HG03103 (cell line): ENCODE data around the gene SEPTIN6.
"Not testable (repeated sequence)": the region's sequence is repeated elsewhere in the genome, so short reads cannot be mapped to it uniquely, and the experiment has no call there.

Experiments used
- ATAC-seq: cut with Tn5 transposase; IDR thresholded peaks from one replicate; pipeline ENCODE4 v1.9.1; 2021; ENCODE audit warnings: low read depth; ENCODE audit not compliant: unreplicated experiment

The SEPTIN6 gene

DNA sequence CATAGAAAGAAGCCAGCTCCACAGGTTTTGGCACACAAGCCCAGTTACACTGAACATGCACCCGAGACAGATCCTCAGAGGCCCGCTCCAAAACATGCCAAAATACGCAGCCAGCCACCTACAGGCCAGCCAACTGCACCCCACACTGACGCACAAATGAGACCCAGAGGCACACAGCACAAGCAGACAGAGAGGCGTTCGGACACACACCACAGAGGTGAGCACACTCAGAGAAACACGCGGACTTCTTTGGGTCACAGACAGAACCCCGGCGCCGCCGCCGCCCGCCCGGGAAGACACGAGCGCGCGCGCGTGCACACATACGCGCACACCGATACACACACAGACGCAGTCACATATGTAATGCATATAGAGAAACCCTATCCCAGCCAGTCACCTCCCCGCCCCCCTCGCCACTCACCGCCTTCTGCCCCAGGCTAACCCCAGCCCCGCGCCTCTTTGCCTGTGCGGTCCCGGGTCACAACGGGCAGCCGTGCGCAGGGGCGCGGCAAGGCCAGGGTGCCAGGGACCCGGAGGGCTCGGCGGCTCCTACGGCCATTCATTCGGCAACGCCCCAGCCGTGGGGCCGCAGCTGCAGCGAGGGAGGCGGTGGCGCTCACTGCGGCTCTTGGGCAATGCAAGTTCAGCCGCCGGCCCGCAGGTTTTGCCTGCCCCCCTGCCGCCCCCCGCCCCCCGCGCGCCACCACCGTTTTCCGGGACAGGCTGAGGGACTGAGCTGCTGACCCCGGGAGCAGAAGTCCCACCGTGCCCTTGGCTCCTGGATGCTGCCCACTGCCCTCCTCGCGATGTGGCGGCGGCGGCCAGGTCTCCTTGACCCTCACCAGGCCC lies 553 bp downstream of the SEPTIN6 start:
- no peak for ATAC-seq

DNA sequence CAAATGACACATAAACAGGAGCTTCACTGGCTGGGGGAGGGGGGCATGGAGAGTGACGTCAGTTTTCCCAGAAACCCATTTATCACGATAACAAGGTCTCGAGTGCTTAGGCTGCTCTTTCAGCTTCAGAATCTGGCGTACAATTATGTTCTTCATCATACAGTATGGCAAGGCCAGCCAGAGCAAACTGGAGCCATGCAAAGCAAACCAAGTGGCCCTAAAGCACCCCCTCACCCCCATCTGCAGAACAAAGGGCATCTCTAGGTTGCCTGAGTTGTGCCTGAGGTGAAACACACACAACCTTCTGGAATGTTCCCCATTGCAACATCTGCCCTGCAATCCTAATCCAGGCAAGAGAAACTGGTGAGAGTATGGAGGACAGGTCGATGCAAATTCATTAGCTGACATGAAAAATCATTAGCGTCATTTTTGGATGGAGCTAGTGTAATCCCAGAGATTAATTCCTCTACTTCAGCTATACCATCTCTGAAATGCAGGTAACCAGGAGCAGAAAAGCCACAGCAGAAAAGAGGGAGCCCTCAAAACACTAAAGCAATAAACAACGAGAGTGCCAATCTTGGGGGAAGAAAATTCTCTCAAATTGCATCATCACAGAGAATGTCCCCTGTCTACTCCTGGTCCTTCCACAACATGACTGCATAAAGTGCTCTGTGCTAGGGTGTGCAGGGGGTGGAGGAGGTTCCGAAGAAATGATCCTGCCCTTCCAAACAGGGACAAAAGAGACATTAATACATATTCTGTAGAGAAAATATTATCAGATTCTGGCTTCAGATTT lies 1.8 kb downstream of the SEPTIN6 start:
- no peak for ATAC-seq

DNA sequence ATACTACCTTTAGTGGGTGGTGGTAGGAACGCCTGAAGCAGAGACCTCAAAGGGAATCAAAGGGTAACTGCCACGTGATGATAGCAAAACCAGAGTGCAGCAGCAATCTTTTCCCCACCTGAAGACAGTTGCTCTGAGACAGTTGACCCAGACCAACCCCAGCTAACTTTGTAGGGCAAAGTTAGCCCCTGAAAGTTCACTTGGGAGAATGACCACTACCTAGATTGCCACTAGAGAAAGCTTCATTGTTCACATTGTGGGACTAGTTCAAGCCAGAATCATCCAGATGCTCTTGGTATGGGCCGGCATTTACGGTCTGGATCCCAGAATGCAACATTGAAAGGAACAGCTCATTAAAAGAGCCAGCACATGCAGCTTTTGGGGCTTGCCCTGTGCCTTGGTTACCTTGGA lies 4.1 kb downstream of the SEPTIN6 start:
- no peak for ATAC-seq

GRCh38 chrX:119687661-119688413 lies 5.1 kb downstream of the SEPTIN6 start:
- ATAC-seq: no peak

DNA sequence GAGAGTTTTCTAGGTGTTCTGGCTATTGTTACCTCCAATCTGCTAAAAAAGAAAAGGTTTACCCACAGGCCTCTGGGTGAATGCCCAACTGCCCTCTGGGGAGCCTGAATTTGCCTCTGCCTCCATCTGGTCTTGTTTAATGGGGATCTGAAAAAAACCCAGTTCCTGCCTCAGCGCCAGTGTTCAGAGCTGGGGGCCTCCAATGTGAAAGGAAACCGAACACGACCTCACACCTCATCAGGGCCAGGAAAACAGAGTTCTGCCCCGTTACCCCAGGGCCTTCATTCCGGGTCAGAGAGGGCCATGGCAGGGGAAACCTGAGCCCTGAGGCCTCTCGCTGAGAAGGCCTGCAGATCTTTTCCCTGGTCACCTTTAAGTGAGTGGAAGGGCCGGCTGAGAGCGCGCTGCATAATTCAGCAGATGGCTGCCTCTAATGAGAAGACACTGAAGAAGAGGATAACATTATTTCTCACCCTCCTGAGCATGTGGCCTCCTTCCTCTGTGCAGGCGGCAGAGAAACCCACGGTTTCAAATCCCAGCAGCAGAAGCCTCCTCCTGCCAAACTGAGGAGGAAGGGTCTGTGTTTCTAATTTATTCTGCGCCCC lies 6.8 kb downstream of the SEPTIN6 start:
- ATAC-seq: no peak

GRCh38 chrX:119685225-119686066 lies 7.5 kb downstream of the SEPTIN6 start:
- ATAC-seq: no peak

DNA sequence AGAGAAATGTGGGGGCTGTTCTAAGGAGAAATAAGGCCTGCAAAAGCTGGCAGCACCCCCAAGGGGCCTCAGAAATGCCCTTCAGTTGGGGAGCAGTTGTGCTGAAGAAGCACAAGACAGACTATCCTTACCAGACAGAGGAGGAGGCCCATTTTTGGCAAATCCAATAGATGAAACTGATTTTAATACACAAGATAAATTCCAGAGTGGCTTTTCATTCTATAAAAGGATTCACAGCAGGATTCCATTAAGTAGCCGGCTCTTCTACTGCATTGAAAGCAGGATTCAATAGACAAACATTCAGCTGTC lies 8.1 kb downstream of the SEPTIN6 start:
- ATAC-seq: no peak

DNA sequence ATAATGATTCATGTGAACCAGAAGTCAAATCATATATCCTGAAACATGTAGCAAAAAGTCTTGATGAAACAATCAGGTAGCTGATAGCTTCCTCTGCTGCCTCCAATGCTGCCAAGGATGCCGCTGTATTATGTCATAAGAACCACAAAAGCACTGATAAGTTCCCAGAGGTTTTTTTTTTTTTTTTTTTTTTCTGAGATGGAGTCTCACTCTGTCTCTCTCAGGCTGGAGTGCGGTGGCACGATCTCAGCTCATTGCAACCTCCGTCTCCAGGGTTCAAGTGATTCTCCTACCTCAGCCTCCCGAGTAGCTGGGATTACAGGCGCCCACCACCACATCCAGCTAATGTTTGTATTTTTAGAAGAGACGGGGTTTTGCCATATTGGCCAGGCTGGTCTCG lies 8.7 kb downstream of the SEPTIN6 start:
- not testable (repeated sequence) for ATAC-seq

DNA sequence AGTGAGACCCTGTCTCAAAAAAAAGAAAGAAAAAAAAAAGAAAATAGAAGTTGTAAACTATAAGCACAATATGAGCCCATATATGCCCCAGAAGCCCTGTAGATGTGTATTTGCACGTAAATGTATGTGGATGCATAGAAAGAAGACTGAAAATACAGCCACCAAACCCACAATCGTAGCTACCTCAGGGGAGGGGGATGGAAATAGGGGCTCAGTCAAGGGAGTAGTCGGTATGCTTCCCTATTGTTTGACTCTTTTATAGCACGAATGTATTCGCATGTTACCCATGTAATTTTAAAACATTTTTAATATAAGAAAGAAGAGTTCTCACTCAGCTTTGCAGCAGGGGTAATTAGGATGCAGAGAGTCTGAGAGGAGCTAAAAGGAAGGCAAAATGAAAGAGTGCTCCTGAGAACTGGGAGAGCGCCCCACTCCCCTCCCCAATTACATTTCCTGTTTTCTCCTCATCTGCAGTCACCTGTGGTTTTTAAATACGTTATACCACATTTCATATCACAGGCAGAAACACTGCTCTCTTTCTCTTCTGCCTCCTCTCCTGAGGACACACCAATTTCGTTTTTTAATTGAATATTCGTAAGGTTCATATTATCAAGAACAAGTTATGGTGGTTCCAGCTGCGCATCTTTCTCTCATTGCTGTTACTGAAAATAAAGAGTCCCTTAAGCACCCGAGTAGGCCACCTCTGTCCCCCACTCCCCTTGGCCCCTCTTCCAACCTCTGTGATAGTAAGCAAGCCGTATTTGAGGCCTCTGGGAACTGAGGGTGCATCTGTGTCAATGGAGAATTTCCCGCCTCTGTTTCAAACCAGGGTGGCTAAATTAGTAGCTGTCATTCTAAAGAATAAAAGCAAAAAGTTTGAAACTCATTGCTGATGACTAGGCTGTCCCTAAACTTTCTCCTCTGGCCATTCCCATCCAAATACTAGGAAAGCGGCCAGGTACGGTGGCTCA lies 10.7 kb downstream of the SEPTIN6 start:
- no peak for ATAC-seq

DNA sequence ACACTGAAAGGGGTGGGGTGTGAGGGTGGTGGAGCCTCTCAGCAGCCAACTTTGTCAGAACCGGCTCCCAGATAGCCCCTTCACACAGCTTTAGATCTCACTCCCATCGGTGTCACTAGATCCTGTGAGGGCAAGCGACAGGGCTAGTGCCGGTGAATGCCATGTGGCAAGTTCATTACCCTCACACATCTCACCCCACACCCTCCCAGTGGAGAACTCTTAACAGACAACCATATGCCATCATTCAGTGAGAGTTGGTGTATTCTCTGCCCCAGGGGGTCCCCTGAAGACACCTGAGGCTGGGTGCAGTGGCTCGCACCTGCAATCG lies 15.3 kb downstream of the SEPTIN6 start:
- no peak for ATAC-seq

DNA sequence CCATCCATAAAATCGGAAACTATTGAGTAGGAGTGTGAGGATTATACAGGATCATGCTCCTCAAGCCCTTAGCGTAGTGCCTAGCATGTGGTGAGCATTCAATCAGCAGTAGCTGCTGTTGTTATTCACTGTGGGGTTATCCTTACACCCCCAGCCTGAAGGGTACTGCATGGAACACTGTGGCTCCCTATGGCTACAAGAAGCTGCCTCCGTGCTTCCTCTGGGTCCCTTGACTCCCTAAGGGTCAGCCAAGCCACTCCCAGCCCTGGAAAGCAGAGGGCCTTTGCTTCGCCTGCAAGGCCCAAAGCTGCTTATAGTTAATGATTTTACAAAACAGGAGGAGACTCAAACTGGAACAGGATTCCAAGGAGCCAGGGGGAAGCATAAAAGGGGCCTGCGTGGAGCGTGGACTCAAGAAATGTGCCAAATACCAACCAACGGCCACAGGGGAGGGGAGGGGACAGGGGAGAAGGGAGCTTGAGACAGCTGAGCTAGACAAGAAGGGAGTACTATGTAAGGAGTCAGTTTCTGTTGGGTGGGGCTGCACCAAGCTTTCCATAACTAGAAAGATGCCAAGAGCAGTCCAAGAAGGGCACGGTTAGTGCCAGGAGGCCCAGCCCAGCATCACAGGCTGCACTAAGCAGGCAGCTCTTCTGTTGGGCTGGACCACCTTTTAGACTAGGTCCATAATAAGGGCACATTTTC lies 15.9 kb downstream of the SEPTIN6 start:
- no peak for ATAC-seq

DNA sequence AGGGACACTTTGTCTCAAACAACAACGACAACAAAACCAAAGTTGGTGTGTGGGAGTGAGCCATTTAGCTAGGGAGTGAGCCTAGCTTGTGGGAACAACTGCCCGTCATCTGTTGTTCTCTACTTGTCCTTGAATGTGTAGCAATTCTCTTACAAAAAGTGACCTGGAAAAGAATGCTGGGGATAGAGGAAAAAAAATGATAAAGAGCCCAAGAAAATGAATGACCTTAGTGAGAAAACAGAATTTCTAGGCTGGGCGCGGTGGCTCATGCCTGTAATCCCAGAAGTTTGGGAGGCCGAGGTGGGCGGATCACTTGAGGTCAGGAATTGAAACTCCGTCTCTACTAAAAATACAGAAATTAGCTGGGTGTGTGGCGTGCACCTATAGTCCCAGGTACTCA lies 19.6 kb downstream of the SEPTIN6 start:
- no peak for ATAC-seq

GRCh38 chrX:119672426-119672825 lies 20.5 kb downstream of the SEPTIN6 start:
- no peak for ATAC-seq

DNA sequence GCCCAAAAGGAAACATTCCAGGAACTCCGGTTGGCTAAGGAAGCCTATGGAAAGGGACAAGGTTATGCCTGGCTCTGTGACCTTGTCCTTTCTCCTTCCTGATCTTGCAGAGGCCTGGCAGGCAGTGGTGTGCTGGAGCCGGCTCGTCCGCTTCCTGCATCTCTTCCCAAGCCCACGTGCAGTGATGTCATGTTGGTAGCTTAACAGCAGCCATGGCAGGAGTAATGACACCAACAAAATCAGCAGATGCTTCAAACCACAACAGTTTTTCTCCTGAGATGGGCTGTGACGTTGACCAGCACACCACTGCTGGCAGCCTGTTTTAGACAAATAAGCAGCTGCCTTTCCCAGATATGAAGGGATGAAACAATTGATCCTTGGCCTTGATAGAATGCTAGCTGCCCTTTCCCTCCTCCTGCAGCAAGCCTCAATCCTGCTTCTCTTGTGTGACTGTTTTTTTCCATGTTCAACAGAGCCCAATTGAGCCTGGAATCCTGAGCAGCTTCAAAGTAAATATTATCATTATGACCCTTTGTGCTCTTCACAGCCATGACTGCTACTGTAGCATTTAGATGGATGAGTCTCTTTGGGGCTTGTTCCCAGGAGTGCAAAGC lies 23.4 kb downstream of the SEPTIN6 start:
- no peak for ATAC-seq

- ATAC-seq: no peak
Observed at GRCh38 chrX:119667111-119667878, 25.7 kb downstream of the SEPTIN6 start.

DNA sequence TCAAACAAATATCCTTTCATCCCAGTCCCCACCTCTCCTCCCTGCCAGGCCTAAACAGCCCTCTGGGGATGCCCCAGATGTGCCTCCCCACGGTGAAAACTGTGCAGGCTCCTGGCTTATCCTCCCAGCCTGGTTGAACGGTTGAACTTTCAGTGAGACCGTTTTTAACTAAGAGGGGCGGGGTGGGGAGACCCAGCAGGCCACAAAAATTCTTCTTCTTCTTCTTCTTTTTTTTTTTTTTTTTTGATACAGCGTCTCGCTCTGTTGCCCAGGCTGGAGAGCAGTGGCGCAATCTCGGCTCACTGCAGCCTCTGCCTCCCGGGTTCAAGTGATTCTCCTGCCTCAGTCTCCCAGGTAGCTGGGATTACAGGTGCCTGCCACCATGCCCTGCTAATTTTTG lies 28.1 kb downstream of the SEPTIN6 start:
- ATAC-seq: not testable (repeated sequence)

GRCh38 chrX:119661486-119661885 lies 31.5 kb downstream of the SEPTIN6 start:
- no peak for ATAC-seq
